ENCODE results near the gene CFAP161.

The CFAP161 gene

GRCh38 chr15:81183439-81183775, 49.3 kb downstream of the CFAP161 start:
- DNase-seq (ENCODE audit: low spot score) = no peak

- no peak for DNase-seq (ENCODE audit: low spot score)
Observed at GRCh38 chr15:81184188-81184587, 50.1 kb downstream of the CFAP161 start.

GRCh38 chr15:81185631-81186295, 51.7 kb downstream of the CFAP161 start:
- DNase-seq (ENCODE audit: low spot score) = no peak

- no peak for DNase-seq (ENCODE audit: low spot score)
Observed at GRCh38 chr15:81188354-81188753, 54.3 kb downstream of the CFAP161 start.

- DNase-seq (ENCODE audit: low spot score) = no peak
Observed at GRCh38 chr15:81189583-81190283, 55.7 kb downstream of the CFAP161 start.

GRCh38 chr15:81190922-81191507, 56.9 kb downstream of the CFAP161 start:
- no peak for DNase-seq (ENCODE audit: low spot score)

GRCh38 chr15:81191701-81192100, 57.6 kb downstream of the CFAP161 start:
- DNase-seq (ENCODE audit: low spot score) = no peak

GRCh38 chr15:81194723-81195122, 60.7 kb downstream of the CFAP161 start:
- DNase-seq (ENCODE audit: low spot score) = no peak

- DNase-seq (ENCODE audit: low spot score) = no peak
Observed at GRCh38 chr15:81195339-81195864, 61.3 kb downstream of the CFAP161 start.

GRCh38 chr15:81196576-81197254, 62.6 kb downstream of the CFAP161 start, which contains the start of gene IL16:
IL16 (plus strand) TSS chr15:81196879; CDS start chr15:81225400, 28,521 bp downstream.
- DNase-seq (ENCODE audit: low spot score) = no peak

GRCh38 chr15:81197255-81197630, 63.2 kb downstream of the CFAP161 start:
- DNase-seq (ENCODE audit: low spot score) = no peak

GRCh38 chr15:81197688-81198281, 63.7 kb downstream of the CFAP161 start:
- no peak for DNase-seq (ENCODE audit: low spot score)
